ENCODE measurements around the gene VAMP4.
A peak's percentile ranks its signal among the peaks of the same experiment; 100 is the strongest.
"Not testable (repeated sequence)": the region's sequence is repeated elsewhere in the genome, so short reads cannot be mapped to it uniquely, and the experiment has no call there.

Gene VAMP4

GRCh38 chr1:171661076-171661650 lies 80.7 kb downstream of the VAMP4 start:
- Mint-ChIP-seq H3K27ac (no peak overlapping the region), H3K4me3 (no peak overlapping the region), H3K4me1 (no peaks in the 10 kb centered on the region), H3K27me3 (peaks cover 10% of the 10 kb centered on the region), H3K9me3 (no peaks in the 10 kb centered on the region), H3K36me3 (no peaks in the 10 kb centered on the region)
- no peak for DNase-seq
- CTCF ChIA-PET = no interaction called here

GRCh38 chr1:171656206-171656605 lies 85.7 kb downstream of the VAMP4 start:
- H3K27ac Mint-ChIP-seq, H3K36me3 Mint-ChIP-seq, DNase-seq, H3K4me3 Mint-ChIP-seq, H3K9me3 Mint-ChIP-seq: not testable (repeated sequence)
- CTCF ChIA-PET = interaction anchor here (1.2 to 3.2 kb wide), 5 partner anchors 11 to 148 kb away, joined by 3 to 29 read pairs (median 5); no protein-coding TSS in a partner anchor
- Mint-ChIP-seq H3K27me3 (peaks cover 33% of the 10 kb centered on the region), H3K4me1 (peaks cover 13% of the 10 kb centered on the region)

- DNase-seq = no peak
- H3K36me3 Mint-ChIP-seq = no peaks in the 10 kb centered on the region
- no peaks in the 10 kb centered on the region for H3K9me3 Mint-ChIP-seq
- H3K27ac Mint-ChIP-seq = no peak overlapping the region
- CTCF ChIA-PET = interaction anchor here (1.0 to 3.2 kb wide), 8 partner anchors 11 to 331 kb away, joined by 3 to 29 read pairs (median 6); no protein-coding TSS in a partner anchor
- H3K27me3 Mint-ChIP-seq = peaks cover 33% of the 10 kb centered on the region
- peaks cover 13% of the 10 kb centered on the region for H3K4me1 Mint-ChIP-seq
- H3K4me3 Mint-ChIP-seq = no peak overlapping the region
These were observed 86.1 kb downstream of the VAMP4 start for GRCh38 chr1:171655746-171656116.

- H3K27ac Mint-ChIP-seq = no peak overlapping the region
- H3K36me3 Mint-ChIP-seq = no peaks in the 10 kb centered on the region
- peak overlapping the region; percentile 27 for H3K4me3 Mint-ChIP-seq
- no peaks in the 10 kb centered on the region for H3K9me3 Mint-ChIP-seq
- CTCF ChIA-PET = interaction anchor here (0.6 to 3.2 kb wide), 17 partner anchors 10 to 788 kb away, joined by 3 to 29 read pairs (median 3); no protein-coding TSS in a partner anchor
- H3K27me3 Mint-ChIP-seq = peaks cover 33% of the 10 kb centered on the region
- H3K4me1 Mint-ChIP-seq = peaks cover 13% of the 10 kb centered on the region
- peak; percentile 84 for DNase-seq
These were observed 86.7 kb downstream of the VAMP4 start for GRCh38 chr1:171654942-171655745.

GRCh38 chr1:171654201-171654941 lies 87.5 kb downstream of the VAMP4 start:
- CTCF ChIA-PET = interaction anchor here (0.7 to 3.2 kb wide), 14 partner anchors 9 to 789 kb away, joined by 3 to 29 read pairs (median 3); no protein-coding TSS in a partner anchor
- Mint-ChIP-seq H3K36me3 (no peaks in the 10 kb centered on the region), H3K4me1 (peaks cover 13% of the 10 kb centered on the region), H3K27ac (no peak overlapping the region), H3K4me3 (no peak overlapping the region), H3K9me3 (no peaks in the 10 kb centered on the region), H3K27me3 (peaks cover 37% of the 10 kb centered on the region)
- no peak for DNase-seq

- CTCF ChIA-PET = interaction anchor here (1.1 to 3.2 kb wide), 4 partner anchors 9 to 333 kb away, joined by 3 to 29 read pairs (median 14); no protein-coding TSS in a partner anchor
- H3K36me3 Mint-ChIP-seq = no peaks in the 10 kb centered on the region
- no peak overlapping the region for H3K4me3 Mint-ChIP-seq
- no peak overlapping the region for H3K27ac Mint-ChIP-seq
- H3K9me3 Mint-ChIP-seq = no peaks in the 10 kb centered on the region
- H3K27me3 Mint-ChIP-seq = peaks cover 39% of the 10 kb centered on the region
- DNase-seq = no peak
- peaks cover 13% of the 10 kb centered on the region for H3K4me1 Mint-ChIP-seq
These were observed 88.1 kb downstream of the VAMP4 start for GRCh38 chr1:171653796-171654195.

- Mint-ChIP-seq H3K4me1 (peaks cover 13% of the 10 kb centered on the region), H3K9me3 (no peaks in the 10 kb centered on the region), H3K27ac (no peak within 1 kb of the TSS), H3K36me3 (no peaks in the 10 kb centered on the region), H3K27me3 (peaks cover 42% of the 10 kb centered on the region), H3K4me3 (no peak within 1 kb of the TSS)
- CTCF ChIA-PET = no interaction called here
- no peak for DNase-seq
These were observed 89.5 kb downstream of the VAMP4 start, which contains the start of gene MYOC for GRCh38 chr1:171652234-171652822. Gene MYOC (minus strand): TSS chr1:171652688. CDS start chr1:171652611, 77 bp downstream.

Data from activated naive CD4-positive, alpha-beta T cell treated with anti-CD3 and anti-CD28 coated beads, Interleukin-2, amount 10 ng/mL, durations not matched to agents 7 days and 5 days (primary cell).